GM12873 (cell line): ENCODE results near the gene MTMR6.

Experiments
- TF ChIP-seq, protein P1 (sequence below): IDR thresholded peaks from 2 replicates; pipeline ENCODE4 v1.5.1; 2012; ENCODE audit warnings: low read depth, mild to moderate bottlenecking, moderate library complexity, low read length, control low read depth; ENCODE audit not compliant: insufficient read depth; ENCODE audit errors: missing control alignments

Gene MTMR6

GRCh38 chr13:25249001-25249543, 38.2 kb downstream of the MTMR6 start:
- TF ChIP-seq, protein P1, sequence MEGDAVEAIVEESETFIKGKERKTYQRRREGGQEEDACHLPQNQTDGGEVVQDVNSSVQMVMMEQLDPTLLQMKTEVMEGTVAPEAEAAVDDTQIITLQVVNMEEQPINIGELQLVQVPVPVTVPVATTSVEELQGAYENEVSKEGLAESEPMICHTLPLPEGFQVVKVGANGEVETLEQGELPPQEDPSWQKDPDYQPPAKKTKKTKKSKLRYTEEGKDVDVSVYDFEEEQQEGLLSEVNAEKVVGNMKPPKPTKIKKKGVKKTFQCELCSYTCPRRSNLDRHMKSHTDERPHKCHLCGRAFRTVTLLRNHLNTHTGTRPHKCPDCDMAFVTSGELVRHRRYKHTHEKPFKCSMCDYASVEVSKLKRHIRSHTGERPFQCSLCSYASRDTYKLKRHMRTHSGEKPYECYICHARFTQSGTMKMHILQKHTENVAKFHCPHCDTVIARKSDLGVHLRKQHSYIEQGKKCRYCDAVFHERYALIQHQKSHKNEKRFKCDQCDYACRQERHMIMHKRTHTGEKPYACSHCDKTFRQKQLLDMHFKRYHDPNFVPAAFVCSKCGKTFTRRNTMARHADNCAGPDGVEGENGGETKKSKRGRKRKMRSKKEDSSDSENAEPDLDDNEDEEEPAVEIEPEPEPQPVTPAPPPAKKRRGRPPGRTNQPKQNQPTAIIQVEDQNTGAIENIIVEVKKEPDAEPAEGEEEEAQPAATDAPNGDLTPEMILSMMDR, result peak; percentile 58

DNA sequence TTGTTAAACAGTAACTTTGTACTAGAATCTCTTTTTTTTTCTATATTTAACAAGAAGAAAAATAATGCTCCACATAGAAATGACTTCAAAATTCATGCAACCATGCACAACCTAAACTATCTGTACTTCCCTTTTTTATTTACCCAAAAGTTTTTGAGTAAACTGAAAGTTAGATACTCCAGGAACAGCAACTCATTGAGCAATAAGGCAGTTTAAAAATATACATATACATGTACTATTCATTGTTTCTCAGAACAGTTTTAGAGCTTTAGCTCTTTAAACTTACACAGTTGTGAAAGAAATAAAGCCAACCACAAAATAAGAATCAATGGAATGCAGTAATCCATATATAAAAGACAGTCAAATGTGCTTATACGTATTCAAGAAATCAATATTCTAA, 39.2 kb downstream of the MTMR6 start:
- TF ChIP-seq, protein P1, result no peak

GRCh38 chr13:25247360-25247759, 39.9 kb downstream of the MTMR6 start:
- TF ChIP-seq, protein P1, result no peak

GRCh38 chr13:25244123-25244522, 43.2 kb downstream of the MTMR6 start:
- TF ChIP-seq, protein P1, result no peak

DNA sequence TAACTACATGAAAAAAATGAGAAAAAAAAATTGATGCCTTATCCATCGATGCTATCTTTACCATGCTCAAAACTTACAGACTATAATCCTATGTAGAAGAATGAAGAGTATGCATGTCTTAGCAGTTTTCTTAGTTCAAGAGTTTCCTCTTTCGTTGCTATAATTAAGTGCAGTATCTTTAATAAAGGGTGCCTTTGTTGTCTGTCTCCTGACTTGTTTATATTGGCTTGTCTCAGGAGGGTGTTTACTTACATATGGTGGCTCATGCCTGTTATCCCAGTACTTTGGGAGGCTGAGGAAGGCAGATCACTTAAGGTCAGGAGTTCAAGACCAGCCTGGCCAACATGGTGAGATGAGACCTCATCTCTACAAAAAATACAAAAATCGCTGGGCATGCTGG, 44.3 kb downstream of the MTMR6 start:
- TF ChIP-seq, protein P1, result no peak

DNA sequence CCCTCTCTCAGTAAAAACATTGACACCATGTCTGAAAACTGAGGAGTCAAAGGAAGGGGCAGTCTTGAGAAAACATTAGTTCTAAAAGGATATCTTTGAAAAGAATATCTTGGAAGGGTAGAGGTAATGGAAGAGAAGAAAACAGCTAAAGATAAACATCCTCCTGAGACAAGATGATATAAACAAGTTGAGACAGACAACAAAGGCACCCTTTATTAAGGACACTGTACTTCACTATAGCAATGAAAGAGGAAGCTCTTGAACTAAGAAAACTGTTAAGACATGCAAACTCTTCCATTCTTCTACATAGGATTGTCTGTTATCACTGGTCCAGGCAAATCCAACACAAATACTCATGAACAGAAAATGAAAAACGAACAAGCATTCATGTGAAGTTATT, 46.3 kb downstream of the MTMR6 start:
- TF ChIP-seq, protein P1, result no peak

GRCh38 chr13:25237083-25237482, 50.2 kb downstream of the MTMR6 start:
- TF ChIP-seq, protein P1, result no peak

DNA sequence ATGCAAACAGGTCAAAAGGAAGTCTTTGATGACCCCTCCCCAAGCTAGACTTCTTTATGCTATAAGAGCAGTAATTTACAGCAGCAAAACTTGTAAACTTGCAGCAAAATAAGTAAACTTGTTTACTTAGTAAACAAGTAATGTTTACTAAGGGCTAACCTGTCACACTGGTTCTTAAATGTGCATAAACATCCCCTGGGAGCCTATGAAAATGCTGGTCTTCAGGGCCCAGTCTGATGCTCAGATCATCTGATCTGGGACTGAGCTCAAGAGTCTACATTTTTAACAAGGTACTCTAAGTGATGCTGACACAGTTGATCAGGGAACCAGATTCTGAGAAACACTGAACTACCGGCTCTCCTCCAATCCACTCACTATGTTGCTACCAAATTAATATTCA, 53.4 kb downstream of the MTMR6 start:
- TF ChIP-seq, protein P1, result no peak
